Measurements from ENCODE around the gene OLIG1. TPM values are rescaled to one million over a fixed set of nuclear protein-coding genes. Genes with fewer than 3 reads are reported as not detected.

Gene OLIG1, protein sequence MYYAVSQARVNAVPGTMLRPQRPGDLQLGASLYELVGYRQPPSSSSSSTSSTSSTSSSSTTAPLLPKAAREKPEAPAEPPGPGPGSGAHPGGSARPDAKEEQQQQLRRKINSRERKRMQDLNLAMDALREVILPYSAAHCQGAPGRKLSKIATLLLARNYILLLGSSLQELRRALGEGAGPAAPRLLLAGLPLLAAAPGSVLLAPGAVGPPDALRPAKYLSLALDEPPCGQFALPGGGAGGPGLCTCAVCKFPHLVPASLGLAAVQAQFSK
- total RNA-seq (0.05 TPM), polyA plus RNA-seq (0.14 TPM)
- long read RNA-seq, donor 1 = 0 reads
- long read RNA-seq, donor 2 = 0 reads
- long read RNA-seq, donor 3, partial matches to known transcripts = 0 of 3 reads
- long read RNA-seq, donor 3, other reads (novel, unspliced or antisense) = 0 of 3 reads
- long read RNA-seq, donor 4 = 0 reads
- long read RNA-seq, donor 5 = 0 reads
- long read RNA-seq, donor 6 = 0 reads
- long read RNA-seq, donor 7 = 0 reads
- long read RNA-seq, donor 8 = 0 reads
- long read RNA-seq, donor 9 = 0 reads
- long read RNA-seq, donor 10 = 0 reads

GRCh38 chr21:33069994-33070743 is at the start of gene OLIG1:
OLIG1 (plus strand) TSS chr21:33070141; CDS start chr21:33070247, 106 bp downstream.
- no peaks in the 10 kb centered on the region for H3K36me3 ChIP-seq (ENCODE audit: control insufficient read depth in 2 of 2, insufficient read depth in 2 of 2, low read length in 1 of 2)
- WGBS = under 1% methylated on average over 82 of the region's 82 CpGs
- H3K27me3 ChIP-seq (ENCODE audit: control insufficient read depth in 2 of 2, insufficient read depth in 1 of 2, low read length in 1 of 2) = peaks cover 60 to 93% of the 10 kb centered on the region in 2 donors
- peak in 4 of 9 donors; percentile 16 to 46 (median 34) for DNase-seq (ENCODE audit: low read depth in 6 of 9, low spot score in 9 of 9)
- H3K4me1 ChIP-seq (ENCODE audit: control insufficient read depth in 2 of 2, insufficient read depth in 2 of 2, low read length in 2 of 2) = peaks cover 18 to 20% of the 10 kb centered on the region in 2 donors
- H3K9me3 ChIP-seq (ENCODE audit: control insufficient read depth in 2 of 2, insufficient read depth in 1 of 2, low read length in 1 of 2) = peaks cover 2 to 9% of the 10 kb centered on the region in 2 donors
- H3K27ac ChIP-seq (ENCODE audit: low read depth in 1 of 2, low read length in 1 of 2) = no peak within 1 kb of the TSS
- peak within 1 kb of the TSS in 1 of 2 donors; percentile 41 for H3K4me3 ChIP-seq (ENCODE audit: low read length in 2 of 2)

- no peak for DNase-seq (ENCODE audit: low read depth in 6 of 9, low spot score in 9 of 9)
These were observed 49.3 kb upstream of the OLIG1 start for GRCh38 chr21:33020558-33021100.

GRCh38 chr21:33021150-33021549 is 48.8 kb upstream of the OLIG1 start:
- Histone ChIP-seq H3K9me3 (ENCODE audit: control insufficient read depth in 2 of 2, insufficient read depth in 1 of 2, low read length in 1 of 2) (peaks cover 4 to 5% of the 10 kb centered on the region in 2 donors), H3K4me1 (ENCODE audit: control insufficient read depth in 2 of 2, insufficient read depth in 2 of 2, low read length in 2 of 2) (peaks cover 0 to 5% of the 10 kb centered on the region in 2 donors), H3K36me3 (ENCODE audit: control insufficient read depth in 2 of 2, insufficient read depth in 2 of 2, low read length in 1 of 2) (no peaks in the 10 kb centered on the region), H3K4me3 (ENCODE audit: low read length in 2 of 2) (no peak overlapping the region), H3K27me3 (ENCODE audit: control insufficient read depth in 2 of 2, insufficient read depth in 1 of 2, low read length in 1 of 2) (peaks cover 91 to 98% of the 10 kb centered on the region in 2 donors), H3K27ac (ENCODE audit: low read depth in 1 of 2, low read length in 1 of 2) (no peak overlapping the region)
- DNase-seq (ENCODE audit: low read depth in 6 of 9, low spot score in 9 of 9) = no peak
- WGBS = 16% methylated on average over 11 of the region's 11 CpGs

More at GRCh38 chr21:33020558-33021100, 49.3 kb upstream of the OLIG1 start:
- Histone ChIP-seq H3K9me3 (ENCODE audit: control insufficient read depth in 2 of 2, insufficient read depth in 1 of 2, low read length in 1 of 2) (peaks cover 4 to 5% of the 10 kb centered on the region in 2 donors), H3K4me1 (ENCODE audit: control insufficient read depth in 2 of 2, insufficient read depth in 2 of 2, low read length in 2 of 2) (peaks cover 0 to 5% of the 10 kb centered on the region in 2 donors), H3K27me3 (ENCODE audit: control insufficient read depth in 2 of 2, insufficient read depth in 1 of 2, low read length in 1 of 2) (peaks cover 90 to 98% of the 10 kb centered on the region in 2 donors), H3K36me3 (ENCODE audit: control insufficient read depth in 2 of 2, insufficient read depth in 2 of 2, low read length in 1 of 2) (no peaks in the 10 kb centered on the region), H3K27ac (ENCODE audit: low read depth in 1 of 2, low read length in 1 of 2) (no peak overlapping the region), H3K4me3 (ENCODE audit: low read length in 2 of 2) (no peak overlapping the region)
- WGBS = 5% methylated on average over 16 of the region's 16 CpGs

- DNase-seq (ENCODE audit: low read depth in 6 of 9, low spot score in 9 of 9) = no peak
- WGBS = 33% methylated on average over 4 of the region's 4 CpGs
- Histone ChIP-seq H3K36me3 (ENCODE audit: control insufficient read depth in 2 of 2, insufficient read depth in 2 of 2, low read length in 1 of 2) (no peaks in the 10 kb centered on the region), H3K27me3 (ENCODE audit: control insufficient read depth in 2 of 2, insufficient read depth in 1 of 2, low read length in 1 of 2) (peaks cover 91 to 99% of the 10 kb centered on the region in 2 donors), H3K4me1 (ENCODE audit: control insufficient read depth in 2 of 2, insufficient read depth in 2 of 2, low read length in 2 of 2) (peaks cover 0 to 5% of the 10 kb centered on the region in 2 donors), H3K4me3 (ENCODE audit: low read length in 2 of 2) (no peak overlapping the region), H3K27ac (ENCODE audit: low read depth in 1 of 2, low read length in 1 of 2) (no peak overlapping the region), H3K9me3 (ENCODE audit: control insufficient read depth in 2 of 2, insufficient read depth in 1 of 2, low read length in 1 of 2) (peaks cover 4 to 7% of the 10 kb centered on the region in 2 donors)
These were observed 48.3 kb upstream of the OLIG1 start for GRCh38 chr21:33021667-33022066.

- H3K27me3 ChIP-seq (ENCODE audit: control insufficient read depth in 2 of 2, insufficient read depth in 1 of 2, low read length in 1 of 2) = peaks cover 92 to 99% of the 10 kb centered on the region in 2 donors
- WGBS = 13% methylated on average over 17 of the region's 17 CpGs
- no peak for DNase-seq (ENCODE audit: low read depth in 6 of 9, low spot score in 9 of 9)
- H3K9me3 ChIP-seq (ENCODE audit: control insufficient read depth in 2 of 2, insufficient read depth in 1 of 2, low read length in 1 of 2) = peaks cover 4 to 8% of the 10 kb centered on the region in 2 donors
- H3K27ac ChIP-seq (ENCODE audit: low read depth in 1 of 2, low read length in 1 of 2) = no peak overlapping the region
- peaks cover 0 to 5% of the 10 kb centered on the region in 2 donors for H3K4me1 ChIP-seq (ENCODE audit: control insufficient read depth in 2 of 2, insufficient read depth in 2 of 2, low read length in 2 of 2)
- H3K4me3 ChIP-seq (ENCODE audit: low read length in 2 of 2) = no peak overlapping the region
- H3K36me3 ChIP-seq (ENCODE audit: control insufficient read depth in 2 of 2, insufficient read depth in 2 of 2, low read length in 1 of 2) = no peaks in the 10 kb centered on the region
These were observed 47.5 kb upstream of the OLIG1 start for GRCh38 chr21:33022489-33022827.

- Histone ChIP-seq H3K27me3 (ENCODE audit: control insufficient read depth in 2 of 2, insufficient read depth in 1 of 2, low read length in 1 of 2) (peaks cover 95 to 99% of the 10 kb centered on the region in 2 donors), H3K27ac (ENCODE audit: low read depth in 1 of 2, low read length in 1 of 2) (no peak overlapping the region), H3K4me1 (ENCODE audit: control insufficient read depth in 2 of 2, insufficient read depth in 2 of 2, low read length in 2 of 2) (peaks cover 0 to 5% of the 10 kb centered on the region in 2 donors), H3K9me3 (ENCODE audit: control insufficient read depth in 2 of 2, insufficient read depth in 1 of 2, low read length in 1 of 2) (peaks cover 4 to 8% of the 10 kb centered on the region in 2 donors), H3K4me3 (ENCODE audit: low read length in 2 of 2) (no peak overlapping the region), H3K36me3 (ENCODE audit: control insufficient read depth in 2 of 2, insufficient read depth in 2 of 2, low read length in 1 of 2) (no peaks in the 10 kb centered on the region)
- WGBS = 3% methylated on average over 52 of the region's 52 CpGs
- no peak for DNase-seq (ENCODE audit: low read depth in 6 of 9, low spot score in 9 of 9)
These were observed 46.9 kb upstream of the OLIG1 start for GRCh38 chr21:33022828-33023573.

- Histone ChIP-seq H3K36me3 (ENCODE audit: control insufficient read depth in 2 of 2, insufficient read depth in 2 of 2, low read length in 1 of 2) (no peaks in the 10 kb centered on the region), H3K27ac (ENCODE audit: low read depth in 1 of 2, low read length in 1 of 2) (no peak overlapping the region), H3K27me3 (ENCODE audit: control insufficient read depth in 2 of 2, insufficient read depth in 1 of 2, low read length in 1 of 2) (peaks cover 97 to 99% of the 10 kb centered on the region in 2 donors), H3K9me3 (ENCODE audit: control insufficient read depth in 2 of 2, insufficient read depth in 1 of 2, low read length in 1 of 2) (peaks cover 4 to 8% of the 10 kb centered on the region in 2 donors), H3K4me3 (ENCODE audit: low read length in 2 of 2) (no peak overlapping the region), H3K4me1 (ENCODE audit: control insufficient read depth in 2 of 2, insufficient read depth in 2 of 2, low read length in 2 of 2) (peaks cover 0 to 5% of the 10 kb centered on the region in 2 donors)
- 4% methylated on average over 49 of the region's 49 CpGs for WGBS
- DNase-seq (ENCODE audit: low read depth in 6 of 9, low spot score in 9 of 9) = no peak
These were observed 46.3 kb upstream of the OLIG1 start for GRCh38 chr21:33023574-33024200.

Measured in thymus (tissue), 14 donors.